ENCODE results near the gene OR6C76.

Gene OR6C76

DNA sequence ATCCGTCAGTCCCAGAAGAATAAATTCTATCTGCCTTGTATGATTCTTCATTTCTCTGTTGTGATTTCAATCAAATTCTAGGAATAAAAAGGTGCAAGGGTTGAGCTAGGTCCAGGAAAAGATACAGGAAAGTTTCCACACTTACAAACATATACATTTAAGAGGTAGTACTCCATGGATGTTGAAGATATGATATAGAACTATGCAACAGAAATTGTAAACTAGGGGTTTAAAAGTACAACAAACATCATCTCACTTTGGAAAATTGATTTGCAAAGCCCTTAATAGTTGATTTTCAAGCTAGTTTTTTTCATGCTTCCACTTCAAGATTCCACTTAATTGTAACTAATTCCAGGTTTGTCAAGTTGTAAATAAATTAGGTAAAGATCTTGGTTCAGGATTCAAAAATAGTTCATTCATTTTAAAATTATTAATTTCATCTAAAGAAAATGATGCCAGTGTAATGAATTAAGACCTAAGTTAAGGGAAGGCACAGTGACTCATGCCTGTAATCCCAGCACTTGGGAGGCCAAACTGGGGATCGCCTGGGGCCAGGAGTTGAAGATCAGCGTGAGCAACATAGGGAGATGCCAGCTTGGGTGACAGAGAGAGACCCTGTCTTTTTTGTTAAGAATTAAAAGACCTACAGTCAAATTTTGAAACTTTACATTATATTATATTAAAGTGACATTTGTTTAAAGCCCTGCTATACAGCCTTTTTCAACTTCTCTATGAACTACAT is 44.2 kb downstream of the OR6C76 start, which contains the start of gene OR6C70:
OR6C70 (minus strand) TSS at position 51 of the 742 bp plus-strand sequence; CDS start at position 51, 0 bp downstream.
- DNase-seq = no peak

GRCh38 chr12:55472264-55472663 is 46.2 kb downstream of the OR6C76 start:
- no peak for DNase-seq
